Sigmoid colon (tissue), 7 donors: ENCODE data around the gene OR4M1. TPM values are rescaled to one million over a fixed set of nuclear protein-coding genes. Genes with fewer than 3 reads are reported as not detected.
"Not testable (repeated sequence)": the region's sequence is repeated elsewhere in the genome, so short reads cannot be mapped to it uniquely, and the experiment has no call there.

ENCODE experiments used
- DNase-seq: peaks from one replicate; pipeline ENCODE4 v3.0.0-alpha.2; 2019
- H3K27ac ChIP-seq, 4 donors: fragments of 200-600 bp; sonication (generic); one replicate each; pipeline ENCODE4 v1.5.1; 2016 to 2019; ENCODE audit warnings: mild to moderate bottlenecking in 1 of 4
- H3K27me3 ChIP-seq, 3 donors: fragments of 200-600 bp; sonication (generic); one replicate each; pipeline ENCODE4 v1.5.1; 2019; ENCODE audit warnings: mild to moderate bottlenecking in 1 of 3
- H3K36me3 ChIP-seq, 4 donors: fragments of 200-600 bp; sonication (generic); one replicate each; pipeline ENCODE4 v1.5.1; 2016 to 2019
- H3K4me1 ChIP-seq, 4 donors: fragments of 200-600 bp; sonication (generic); one replicate each; pipeline ENCODE4 v1.5.1; 2017 to 2019
- H3K4me3 ChIP-seq, 4 donors: fragments of 200-600 bp; sonication (generic); one replicate each; pipeline ENCODE4 v1.5.1; 2017 to 2019; ENCODE audit warnings: mild to moderate bottlenecking in 2 of 4, moderate library complexity in 1 of 4
- H3K9me3 ChIP-seq, 4 donors: fragments of 200-600 bp in 3 of 4; sonication (generic) in 3 of 4; one replicate each; pipeline versions ENCODE4 v1.5.1 to v1.6.1; 2013 to 2019
- EP300 ChIP-seq, 4 donors: sonication (generic); formaldehyde crosslinking; IDR thresholded peaks; one replicate each; pipeline ENCODE4 v1.6.1; 2017; ENCODE audit warnings: antibody characterized with exemption in 4 of 4
- POLR2A ChIP-seq, 2 donors: fragments of 450-650 bp; IDR thresholded peaks; one replicate each; pipeline ENCODE4 v1.6.1; 2016; ENCODE audit warnings: antibody characterized with exemption in 2 of 2, mild to moderate bottlenecking in 2 of 2, moderate library complexity in 2 of 2
- POLR2AphosphoS5 ChIP-seq, 4 donors: sonication (generic); formaldehyde crosslinking; IDR thresholded peaks; one replicate each; pipeline ENCODE4 v1.6.1; 2017; ENCODE audit warnings: antibody characterized with exemption in 4 of 4
- WGBS, 2 donors: extraction: QIAGEN DNeasy Blood & Tissue Kit; methylation state at CpG; one replicate each; pipeline ENCODE4 v1.1.7; 2013; 5-methylcytosine and 5-hydroxymethylcytosine counted together
- intact Hi-C: fragments of 100-400 bp; cut with DNase I; formaldehyde crosslinking; loops from one replicate; pipeline ENCODE4 v1.15.1; 2023
- polyA plus RNA-seq, 3 donors: library from polyadenylated mRNA; stranded (reverse); fragments of 200-250 nt; gene quantifications; one replicate each; pipeline ENCODE4 v1.2.3, GENCODE V29; 2013
- total RNA-seq, 4 donors: library from RNA; depleted of rRNA; stranded (reverse); fragments of >200 nt; gene quantifications; one replicate each; pipeline ENCODE4 v1.1.0, GENCODE V29; 2016
- TF ChIP-seq, protein P1 (sequence below), 4 experiments: fragments of 450-650 bp in 3 of 4; fragments of 200-600 bp in 1 of 4; IDR thresholded peaks; one replicate each; pipeline ENCODE4 v1.5.1; 2016 to 2019; ENCODE audit warnings: antibody characterized with exemption in 4 of 4, mild to moderate bottlenecking in 3 of 4, moderate library complexity in 2 of 4
- donor health status: healthy with polysubstance abuse.
- donor health status: Bipolar disorder and iron deficiency.
- donor health status: healthy.

The OR4M1 gene
- total and polyA plus RNA-seq, 7 donors: not detected

DNA sequence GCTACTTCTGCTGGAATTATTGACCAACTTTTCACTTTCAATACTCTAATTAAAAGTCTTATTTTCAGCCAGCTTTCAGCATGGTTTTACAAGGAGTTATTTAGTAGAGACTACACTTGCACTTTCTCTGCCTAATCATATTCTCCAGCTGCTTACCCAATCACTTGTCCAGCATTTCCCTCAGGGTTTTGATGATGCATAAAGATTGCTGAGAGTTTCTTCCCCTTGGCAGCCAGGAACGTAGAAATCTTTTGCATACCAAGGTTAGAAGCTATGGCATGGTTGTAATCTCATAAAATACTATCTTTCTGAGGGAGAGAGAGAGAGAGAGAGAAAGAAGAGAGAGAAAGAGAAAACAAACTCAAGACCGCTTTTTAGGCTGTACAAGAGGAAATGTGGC is 19.1 kb upstream of the OR4M1 start:
- Histone ChIP-seq H3K36me3 (no peaks in the 10 kb centered on the region), H3K4me3 (no peak overlapping the region), H3K4me1 (no peaks in the 10 kb centered on the region), H3K27ac (no peak overlapping the region), H3K9me3 (no peaks in the 10 kb centered on the region), H3K27me3 (no peaks in the 10 kb centered on the region)
- TF ChIP-seq POLR2AphosphoS5 (IDR thresholded peaks at IDR 0.05) (no peak), EP300 (IDR thresholded peaks at IDR 0.05) (no peak), POLR2A (IDR thresholded peaks at IDR 0.05) (no peak)
- TF ChIP-seq, protein P1, sequence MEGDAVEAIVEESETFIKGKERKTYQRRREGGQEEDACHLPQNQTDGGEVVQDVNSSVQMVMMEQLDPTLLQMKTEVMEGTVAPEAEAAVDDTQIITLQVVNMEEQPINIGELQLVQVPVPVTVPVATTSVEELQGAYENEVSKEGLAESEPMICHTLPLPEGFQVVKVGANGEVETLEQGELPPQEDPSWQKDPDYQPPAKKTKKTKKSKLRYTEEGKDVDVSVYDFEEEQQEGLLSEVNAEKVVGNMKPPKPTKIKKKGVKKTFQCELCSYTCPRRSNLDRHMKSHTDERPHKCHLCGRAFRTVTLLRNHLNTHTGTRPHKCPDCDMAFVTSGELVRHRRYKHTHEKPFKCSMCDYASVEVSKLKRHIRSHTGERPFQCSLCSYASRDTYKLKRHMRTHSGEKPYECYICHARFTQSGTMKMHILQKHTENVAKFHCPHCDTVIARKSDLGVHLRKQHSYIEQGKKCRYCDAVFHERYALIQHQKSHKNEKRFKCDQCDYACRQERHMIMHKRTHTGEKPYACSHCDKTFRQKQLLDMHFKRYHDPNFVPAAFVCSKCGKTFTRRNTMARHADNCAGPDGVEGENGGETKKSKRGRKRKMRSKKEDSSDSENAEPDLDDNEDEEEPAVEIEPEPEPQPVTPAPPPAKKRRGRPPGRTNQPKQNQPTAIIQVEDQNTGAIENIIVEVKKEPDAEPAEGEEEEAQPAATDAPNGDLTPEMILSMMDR (IDR thresholded peaks at IDR 0.05): no peak
- intact Hi-C loops: no loop called here
- WGBS, 2 donors: 28 to 36% methylated on average over 2 of the region's 2 CpGs
- no peak for DNase-seq

DNA sequence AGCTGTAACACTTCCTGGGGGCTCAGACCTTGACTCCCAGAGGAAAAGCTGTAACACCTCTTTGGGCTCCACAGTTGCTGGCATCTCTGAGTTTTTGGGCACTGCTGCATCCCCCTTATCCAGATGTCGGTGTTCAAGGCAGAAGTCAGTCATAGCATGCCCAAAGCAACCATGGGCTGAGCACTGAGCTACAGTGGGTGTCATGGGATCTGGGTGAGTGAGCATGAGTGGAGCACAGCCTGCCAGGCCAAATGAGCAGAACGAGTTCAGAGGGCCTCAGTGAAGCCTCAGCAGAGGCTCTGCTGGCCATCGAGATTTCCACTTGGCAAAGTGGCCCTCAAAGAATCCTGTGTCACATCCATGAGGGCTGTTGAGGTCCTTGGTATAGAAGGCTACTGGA is 1.8 kb upstream of the OR4M1 start:
- H3K27ac ChIP-seq, H3K4me3 ChIP-seq, H3K9me3 ChIP-seq, H3K4me1 ChIP-seq, H3K27me3 ChIP-seq, DNase-seq, H3K36me3 ChIP-seq, intact Hi-C loops: not testable (repeated sequence)
- 41 to 59% methylated on average over 3 of the region's 3 CpGs for WGBS, 2 donors

- no peak overlapping the region for H3K27ac ChIP-seq
- no peaks in the 10 kb centered on the region for H3K4me1 ChIP-seq
- peaks cover 0 to 3% (median 0%) of the 10 kb centered on the region in 3 donors for H3K27me3 ChIP-seq
- WGBS, 2 donors: 89 to 91% methylated on average over 1 of the region's 1 CpG
- no peaks in the 10 kb centered on the region for H3K36me3 ChIP-seq
- intact Hi-C loops: no loop called here
- no peak for TF ChIP-seq POLR2AphosphoS5 (IDR thresholded peaks at IDR 0.05)
- no peak for TF ChIP-seq EP300 (IDR thresholded peaks at IDR 0.05)
- TF ChIP-seq POLR2A (IDR thresholded peaks at IDR 0.05): no peak
- TF ChIP-seq, protein P1 (IDR thresholded peaks at IDR 0.05): no peak
- peaks cover 0 to 5% (median 0%) of the 10 kb centered on the region in 4 donors for H3K9me3 ChIP-seq
- H3K4me3 ChIP-seq: no peak overlapping the region
- no peak for DNase-seq
Observed at GRCh38 chr14:19771895-19772430, 1.3 kb upstream of the OR4M1 start.

DNA sequence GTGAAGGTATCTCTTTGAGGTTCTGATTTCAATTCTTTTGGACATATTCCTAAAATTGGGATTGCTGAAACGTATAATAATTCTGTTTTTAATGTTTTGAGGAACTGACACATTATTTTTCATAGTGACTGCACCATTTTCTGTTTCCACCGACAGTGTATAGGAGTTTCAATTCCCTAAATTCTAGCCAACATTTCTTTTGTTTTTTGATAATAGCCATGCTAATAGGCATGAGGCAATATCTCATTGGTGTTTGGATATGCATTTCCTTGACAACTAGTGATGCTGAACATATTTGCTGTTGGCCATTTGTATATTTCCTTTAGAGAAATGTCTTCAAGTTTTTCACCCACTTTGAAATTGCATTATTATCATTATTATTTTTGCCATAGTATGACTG is 850 bp upstream of the OR4M1 start:
- H3K4me1 ChIP-seq, H3K27ac ChIP-seq, intact Hi-C loops, H3K27me3 ChIP-seq, DNase-seq, H3K9me3 ChIP-seq, H3K36me3 ChIP-seq, H3K4me3 ChIP-seq: not testable (repeated sequence)
- 35 to 45% methylated on average over 2 of the region's 2 CpGs for WGBS, 2 donors

DNA sequence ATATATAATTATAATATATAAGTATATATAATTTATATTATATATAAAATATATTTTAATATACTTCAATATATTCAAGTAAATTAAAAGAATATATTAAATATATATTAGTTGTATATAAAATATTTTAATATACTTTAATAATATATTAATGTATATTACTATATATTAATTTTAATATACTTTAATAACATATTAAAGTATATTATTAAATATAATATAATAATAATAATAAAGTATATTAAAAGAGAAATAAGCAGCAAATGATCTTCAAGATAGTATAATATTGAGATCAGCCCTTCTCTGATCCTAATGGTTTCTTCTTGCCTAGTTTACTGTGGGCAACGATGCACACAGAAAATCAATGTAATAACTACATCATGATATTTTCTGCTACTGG is 2.3 kb downstream of the OR4M1 start:
- H3K9me3 ChIP-seq: peaks cover 0 to 5% (median 0%) of the 10 kb centered on the region in 4 donors
- no peak for DNase-seq
- intact Hi-C loops: no loop called here
- no peaks in the 10 kb centered on the region for H3K36me3 ChIP-seq
- peaks cover 0 to 3% (median 0%) of the 10 kb centered on the region in 3 donors for H3K27me3 ChIP-seq
- no peak overlapping the region for H3K4me3 ChIP-seq
- 64 to 67% methylated on average over 1 of the region's 1 CpG for WGBS, 2 donors
- H3K27ac ChIP-seq: no peak overlapping the region
- no peak for TF ChIP-seq EP300 (IDR thresholded peaks at IDR 0.05)
- TF ChIP-seq POLR2A (IDR thresholded peaks at IDR 0.05): no peak
- TF ChIP-seq POLR2AphosphoS5 (IDR thresholded peaks at IDR 0.05): no peak
- TF ChIP-seq, protein P1 (IDR thresholded peaks at IDR 0.05): no peak
- no peaks in the 10 kb centered on the region for H3K4me1 ChIP-seq

- H3K9me3 ChIP-seq, H3K36me3 ChIP-seq, H3K4me1 ChIP-seq, intact Hi-C loops, H3K4me3 ChIP-seq, H3K27me3 ChIP-seq, DNase-seq, H3K27ac ChIP-seq: not testable (repeated sequence)
- 84 to 85% methylated on average over 16 of the region's 16 CpGs for WGBS, 2 donors
Observed at GRCh38 chr14:19785848-19786247, 12.5 kb downstream of the OR4M1 start.

DNA sequence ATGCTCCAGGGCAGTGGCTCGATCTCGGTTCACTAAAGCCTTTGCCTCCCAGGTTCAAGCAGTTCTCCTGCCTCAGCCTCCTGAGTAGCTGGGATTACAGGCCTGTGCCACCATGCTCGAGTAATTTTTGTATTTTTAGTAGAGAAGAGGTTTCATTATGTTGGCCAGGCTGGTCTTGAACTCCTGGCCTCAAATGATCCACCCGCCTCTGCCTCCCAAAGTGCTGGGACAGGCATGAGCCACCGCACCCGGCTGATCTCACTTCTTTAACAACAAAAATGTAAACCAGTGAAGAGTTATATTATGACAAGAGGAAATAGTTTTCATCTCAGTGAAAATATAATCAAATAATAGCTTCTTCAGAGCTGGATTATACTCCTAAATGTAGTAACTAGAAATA is 14.0 kb downstream of the OR4M1 start:
- H3K4me3 ChIP-seq, H3K27me3 ChIP-seq, H3K9me3 ChIP-seq, H3K27ac ChIP-seq, H3K36me3 ChIP-seq, H3K4me1 ChIP-seq, intact Hi-C loops, DNase-seq: not testable (repeated sequence)
- WGBS, 2 donors: 75% methylated on average over 6 of the region's 6 CpGs

DNA sequence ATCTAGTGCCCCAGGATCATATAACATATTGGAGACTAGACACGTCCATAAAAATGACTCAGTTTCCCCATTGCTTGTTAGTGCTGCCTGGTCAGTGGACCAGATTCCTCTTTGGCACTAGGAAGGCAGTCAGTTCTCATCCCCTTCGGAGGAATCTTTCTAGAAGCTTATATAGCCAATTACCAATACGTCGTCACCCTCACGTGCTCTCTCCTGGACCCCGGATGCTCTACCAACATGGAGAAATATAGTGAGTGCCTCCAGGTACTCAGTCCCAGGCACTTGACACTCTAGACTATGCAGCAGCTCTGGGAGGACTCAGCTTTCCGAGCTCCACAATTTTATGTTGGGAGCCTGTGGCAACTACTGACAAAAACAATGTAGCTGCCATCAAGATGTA is 14.8 kb downstream of the OR4M1 start:
- H3K27me3 ChIP-seq, H3K4me3 ChIP-seq, H3K27ac ChIP-seq, H3K4me1 ChIP-seq, H3K9me3 ChIP-seq, H3K36me3 ChIP-seq, intact Hi-C loops, DNase-seq: not testable (repeated sequence)
- WGBS, 2 donors: 71 to 72% methylated on average over 7 of the region's 7 CpGs

DNA sequence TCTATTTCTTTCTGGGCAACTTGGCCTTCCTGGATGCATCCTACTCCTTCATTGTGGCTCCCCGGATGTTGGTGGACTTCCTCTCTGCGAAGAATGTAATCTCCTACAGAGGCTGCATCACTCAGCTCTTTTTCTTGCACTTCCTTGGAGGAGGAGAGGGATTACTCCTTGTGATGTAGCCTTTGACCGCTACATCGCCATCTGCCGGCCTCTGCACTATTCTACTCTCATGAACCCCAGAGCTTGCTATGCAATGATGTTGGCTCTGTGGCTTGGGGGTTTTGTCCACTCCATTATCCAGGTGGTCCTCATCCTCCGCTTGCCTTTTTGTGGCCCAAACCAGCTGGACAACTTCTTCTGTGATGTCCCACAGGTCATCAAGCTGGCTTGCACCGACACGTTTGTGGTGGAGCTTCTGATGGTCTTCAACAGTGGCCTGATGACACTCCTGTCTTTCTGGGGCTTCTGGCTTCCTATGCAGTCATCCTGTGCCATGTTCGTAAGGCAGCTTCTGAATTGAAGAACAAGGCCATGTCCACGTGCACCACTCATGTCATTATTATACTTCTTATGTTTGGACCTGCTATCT is 23.3 kb downstream of the OR4M1 start:
- H3K4me3 ChIP-seq, H3K27ac ChIP-seq, DNase-seq, H3K9me3 ChIP-seq, H3K36me3 ChIP-seq, H3K27me3 ChIP-seq, H3K4me1 ChIP-seq, intact Hi-C loops: not testable (repeated sequence)
- WGBS, 2 donors: 68 to 73% methylated on average over 10 of the region's 10 CpGs
